GM12872 (cell line): ENCODE measurements around the gene ZNF536.

ENCODE experiments used
- CTCF ChIP-seq: IDR thresholded peaks from 3 replicates; pipeline ENCODE4 v1.5.1; 2011; ENCODE audit warnings: low read depth, mild to moderate bottlenecking, low read length, moderate library complexity; ENCODE audit not compliant: insufficient read depth

The ZNF536 gene

GRCh38 chr19:30355586-30355985 is 16.6 kb upstream of the ZNF536 start:
- no peak for TF ChIP-seq CTCF

- TF ChIP-seq CTCF, result no peak
Observed at GRCh38 chr19:30356951-30357579, 15.1 kb upstream of the ZNF536 start.

GRCh38 chr19:30357580-30357954 is 14.6 kb upstream of the ZNF536 start:
- no peak for TF ChIP-seq CTCF

GRCh38 chr19:30358319-30358718 is 13.9 kb upstream of the ZNF536 start:
- TF ChIP-seq CTCF, result no peak

GRCh38 chr19:30358821-30359580 is 13.2 kb upstream of the ZNF536 start:
- TF ChIP-seq CTCF, result no peak

GRCh38 chr19:30359936-30360335 is 12.2 kb upstream of the ZNF536 start:
- TF ChIP-seq CTCF, result no peak

DNA sequence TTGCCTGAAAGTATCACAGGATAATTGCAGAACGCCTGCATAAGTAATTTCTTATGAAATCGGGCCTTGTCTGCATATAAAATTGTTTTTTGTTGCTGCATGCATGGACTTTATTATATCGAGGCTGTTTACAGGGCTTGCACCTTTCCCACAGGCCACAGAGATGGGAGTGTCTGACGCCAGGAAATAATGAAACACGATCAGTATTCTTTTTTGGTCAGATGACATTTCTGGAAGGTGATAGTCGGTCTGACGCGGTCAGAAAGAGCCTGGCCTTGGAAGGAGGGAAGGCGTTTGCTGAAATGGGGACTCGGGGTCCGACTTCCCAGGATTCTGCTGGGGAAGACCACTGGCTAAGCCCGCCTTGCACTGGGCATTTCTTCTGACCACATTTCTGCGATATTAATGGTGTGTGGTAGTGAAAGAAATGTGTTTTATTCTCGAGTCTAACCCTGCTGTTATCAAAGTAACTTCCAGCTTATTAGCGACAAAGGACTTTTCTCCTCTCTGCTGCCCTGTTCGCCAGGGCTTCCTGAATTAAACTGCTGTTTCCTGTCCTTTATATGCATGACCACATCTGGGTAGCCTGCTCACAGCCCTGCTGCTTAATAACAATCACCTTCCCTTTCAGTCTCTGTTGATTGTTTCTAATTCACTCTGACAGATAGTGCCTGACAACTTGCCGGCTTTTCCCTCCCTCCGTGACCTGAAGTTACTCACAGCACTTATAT is 11.6 kb upstream of the ZNF536 start:
- TF ChIP-seq CTCF, result no peak
